22Rv1 (cell line): Measurements from ENCODE around the gene CD300LD.

Source experiments
- ZFX ChIP-seq: fragments of 450-650 bp; IDR thresholded peaks from 2 replicates; pipeline ENCODE4 v1.6.1; 2017; ENCODE audit warnings: antibody characterized with exemption, borderline replicate concordance
- TF ChIP-seq, protein P1 (sequence below): fragments of 450-650 bp; IDR thresholded peaks from 2 replicates; pipeline ENCODE4 v1.5.1; 2017; ENCODE audit warnings: mild to moderate bottlenecking

DNA sequence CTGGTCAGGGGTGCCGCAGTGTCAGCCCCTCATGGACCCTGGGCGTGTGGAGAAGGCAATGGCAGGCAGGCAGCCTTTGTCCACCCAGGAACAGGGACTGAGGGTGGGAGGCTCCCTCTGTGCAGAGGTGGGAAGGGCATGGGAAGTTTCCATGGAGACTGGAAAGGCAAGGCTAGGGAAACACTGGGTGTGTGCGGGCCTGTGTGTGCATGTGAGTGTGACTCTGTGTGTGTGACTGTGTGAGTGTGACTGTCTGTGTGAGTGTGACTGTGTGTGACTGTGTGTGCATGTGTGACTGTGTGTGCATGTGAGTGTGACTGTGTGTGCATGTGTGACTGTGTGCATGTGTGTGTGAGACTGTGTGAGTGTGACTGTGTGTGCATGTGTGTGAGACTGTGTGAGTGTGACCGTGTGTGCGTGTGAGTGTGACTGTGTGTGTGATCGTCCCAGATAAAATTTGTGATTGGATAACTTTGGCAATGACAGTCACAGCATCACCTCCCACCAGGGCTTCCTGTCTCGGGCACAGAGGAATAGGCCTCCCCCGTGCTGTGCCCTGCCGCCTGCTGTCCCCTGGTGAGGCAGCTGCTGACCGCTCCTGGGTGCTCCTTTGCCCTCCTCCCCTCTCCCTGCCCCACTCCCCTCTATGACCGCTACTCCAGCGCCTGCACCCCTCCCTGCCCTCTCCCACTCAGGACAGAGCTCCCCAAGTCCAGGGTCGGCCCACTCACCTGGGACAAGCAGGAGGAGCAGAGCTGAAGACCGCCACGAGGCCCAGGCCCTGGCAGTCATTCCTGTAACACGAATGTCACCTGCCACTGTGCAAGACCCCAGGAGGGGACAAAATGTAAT lies 46.9 kb downstream of the CD300LD start:
- TF ChIP-seq, protein P1, sequence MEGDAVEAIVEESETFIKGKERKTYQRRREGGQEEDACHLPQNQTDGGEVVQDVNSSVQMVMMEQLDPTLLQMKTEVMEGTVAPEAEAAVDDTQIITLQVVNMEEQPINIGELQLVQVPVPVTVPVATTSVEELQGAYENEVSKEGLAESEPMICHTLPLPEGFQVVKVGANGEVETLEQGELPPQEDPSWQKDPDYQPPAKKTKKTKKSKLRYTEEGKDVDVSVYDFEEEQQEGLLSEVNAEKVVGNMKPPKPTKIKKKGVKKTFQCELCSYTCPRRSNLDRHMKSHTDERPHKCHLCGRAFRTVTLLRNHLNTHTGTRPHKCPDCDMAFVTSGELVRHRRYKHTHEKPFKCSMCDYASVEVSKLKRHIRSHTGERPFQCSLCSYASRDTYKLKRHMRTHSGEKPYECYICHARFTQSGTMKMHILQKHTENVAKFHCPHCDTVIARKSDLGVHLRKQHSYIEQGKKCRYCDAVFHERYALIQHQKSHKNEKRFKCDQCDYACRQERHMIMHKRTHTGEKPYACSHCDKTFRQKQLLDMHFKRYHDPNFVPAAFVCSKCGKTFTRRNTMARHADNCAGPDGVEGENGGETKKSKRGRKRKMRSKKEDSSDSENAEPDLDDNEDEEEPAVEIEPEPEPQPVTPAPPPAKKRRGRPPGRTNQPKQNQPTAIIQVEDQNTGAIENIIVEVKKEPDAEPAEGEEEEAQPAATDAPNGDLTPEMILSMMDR, result no peak
- no peak for TF ChIP-seq ZFX
